Astrocyte (in vitro differentiated cells and primary cell): Measurements from ENCODE around the gene TNNC2.

Experiments
- EZH2 ChIP-seq: IDR thresholded peaks from 2 replicates; pipeline ENCODE4 v1.6.1; 2012; ENCODE audit warnings: mild to moderate bottlenecking, low read length, inconsistent platforms; ENCODE audit not compliant: insufficient read depth
- TF ChIP-seq, protein P1 (sequence below): IDR thresholded peaks from 2 replicates; pipeline ENCODE4 v1.5.1; 2011; ENCODE audit warnings: low read depth, mild to moderate bottlenecking, inconsistent platforms, low read length, moderate library complexity; ENCODE audit not compliant: insufficient read depth

DNA sequence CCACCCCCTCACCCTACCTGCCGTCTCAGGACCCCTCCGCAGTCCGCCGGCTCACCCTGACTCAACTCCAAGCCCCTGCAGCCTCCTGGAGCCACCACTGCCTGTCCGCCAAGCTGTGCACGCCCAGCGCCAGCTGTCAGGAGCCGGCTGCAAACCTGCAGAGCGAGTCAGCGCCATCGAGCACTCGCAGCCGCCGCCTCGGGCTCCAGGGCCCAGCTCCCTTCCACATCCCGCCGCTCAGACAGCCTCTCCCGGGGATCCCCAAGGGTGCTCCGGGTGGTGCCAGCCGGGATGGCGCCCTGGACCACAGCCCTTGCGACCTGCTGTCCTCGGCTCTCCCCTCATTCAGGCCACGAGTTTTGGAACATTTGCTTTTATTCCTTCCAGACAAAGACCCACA, 4.3 kb downstream of the TNNC2 start:
- TF ChIP-seq, protein P1, sequence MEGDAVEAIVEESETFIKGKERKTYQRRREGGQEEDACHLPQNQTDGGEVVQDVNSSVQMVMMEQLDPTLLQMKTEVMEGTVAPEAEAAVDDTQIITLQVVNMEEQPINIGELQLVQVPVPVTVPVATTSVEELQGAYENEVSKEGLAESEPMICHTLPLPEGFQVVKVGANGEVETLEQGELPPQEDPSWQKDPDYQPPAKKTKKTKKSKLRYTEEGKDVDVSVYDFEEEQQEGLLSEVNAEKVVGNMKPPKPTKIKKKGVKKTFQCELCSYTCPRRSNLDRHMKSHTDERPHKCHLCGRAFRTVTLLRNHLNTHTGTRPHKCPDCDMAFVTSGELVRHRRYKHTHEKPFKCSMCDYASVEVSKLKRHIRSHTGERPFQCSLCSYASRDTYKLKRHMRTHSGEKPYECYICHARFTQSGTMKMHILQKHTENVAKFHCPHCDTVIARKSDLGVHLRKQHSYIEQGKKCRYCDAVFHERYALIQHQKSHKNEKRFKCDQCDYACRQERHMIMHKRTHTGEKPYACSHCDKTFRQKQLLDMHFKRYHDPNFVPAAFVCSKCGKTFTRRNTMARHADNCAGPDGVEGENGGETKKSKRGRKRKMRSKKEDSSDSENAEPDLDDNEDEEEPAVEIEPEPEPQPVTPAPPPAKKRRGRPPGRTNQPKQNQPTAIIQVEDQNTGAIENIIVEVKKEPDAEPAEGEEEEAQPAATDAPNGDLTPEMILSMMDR: no peak
- no peak for TF ChIP-seq EZH2
